Testis (tissue), 2 donors: Measurements from ENCODE around the gene TAS2R16.

ENCODE experiments used
- CTCF ChIP-seq, 3 experiments: fragments of 450-650 bp in 2 of 3; fragments of 200-600 bp in 1 of 3; sonication (generic) in 1 of 3; IDR thresholded peaks; one replicate each; pipeline ENCODE4 v1.5.1; 2016 to 2019; ENCODE audit warnings: antibody characterized with exemption in 3 of 3, mild to moderate bottlenecking in 2 of 3, moderate library complexity in 1 of 3
- POLR2A ChIP-seq: fragments of 450-650 bp; IDR thresholded peaks from one replicate; pipeline ENCODE4 v1.6.1; 2017; ENCODE audit warnings: antibody characterized with exemption, mild to moderate bottlenecking, moderate library complexity

- TF ChIP-seq CTCF (IDR thresholded peaks at IDR 0.05) (no peak), POLR2A (no peak)
These were observed 5.9 kb downstream of the TAS2R16 start for GRCh38 chr7:122989577-122989976.
